ENCODE data around the gene NAT14. TPM values are rescaled to one million over a fixed set of nuclear protein-coding genes. Genes with fewer than 3 reads are reported as not detected.

Gene NAT14
- total RNA-seq, 4 donors from 2014 or later, result 5.1 to 28.3 (median 12.2) TPM

GRCh38 chr19:55463583-55464031, 21.4 kb upstream of the NAT14 start:
- Histone ChIP-seq H3K9me3 (no peaks in the 10 kb centered on the region), H3K27me3 (no peaks in the 10 kb centered on the region), H3K4me1 (peaks cover 0 to 20% of the 10 kb centered on the region in 2 donors), H3K36me3 (no peaks in the 10 kb centered on the region), H3K4me3 (replicated peaks in 1 of 3) (no peak overlapping the region), H3K27ac (no peak overlapping the region)
- DNase-seq, result no peak
- no peak for TF ChIP-seq CTCF (IDR thresholded peaks at IDR 0.05)
- no peak for TF ChIP-seq POLR2A (IDR thresholded peaks at IDR 0.05)
- WGBS, 2 donors, result 76 to 79% methylated on average over 13 to 15 of the region's 15 CpGs
- intact Hi-C loops (cut with DNase I), result loop anchor here (2.0 kb wide), 1 partner anchor 39 kb away; no protein-coding TSS in a partner anchor

GRCh38 chr19:55464039-55464661, 20.8 kb upstream of the NAT14 start:
- H3K27ac ChIP-seq, result no peak overlapping the region
- H3K27me3 ChIP-seq, result no peaks in the 10 kb centered on the region
- H3K4me1 ChIP-seq, result peaks cover 0 to 20% of the 10 kb centered on the region in 2 donors
- no peak overlapping the region for H3K4me3 ChIP-seq (replicated peaks in 1 of 3)
- H3K9me3 ChIP-seq, result no peaks in the 10 kb centered on the region
- no peak for TF ChIP-seq CTCF (IDR thresholded peaks at IDR 0.05)
- TF ChIP-seq POLR2A (IDR thresholded peaks at IDR 0.05), result no peak
- 51 to 68% methylated on average over 4 to 17 of the region's 23 CpGs for WGBS, 2 donors
- H3K36me3 ChIP-seq, result no peaks in the 10 kb centered on the region
- intact Hi-C loops (cut with DNase I), result no loop called here
- no peak for DNase-seq

- Histone ChIP-seq H3K27me3 (no peaks in the 10 kb centered on the region), H3K36me3 (no peaks in the 10 kb centered on the region), H3K4me3 (replicated peaks in 1 of 3) (no peak within 1 kb of the TSS), H3K4me1 (peaks cover 0 to 20% of the 10 kb centered on the region in 2 donors), H3K27ac (no peak within 1 kb of the TSS), H3K9me3 (no peaks in the 10 kb centered on the region)
- WGBS, 2 donors, result 71 to 77% methylated on average over 12 to 14 of the region's 14 CpGs
- intact Hi-C loops (cut with DNase I), result no loop called here
- no peak for DNase-seq
- no peak for TF ChIP-seq POLR2A (IDR thresholded peaks at IDR 0.05)
- TF ChIP-seq CTCF (IDR thresholded peaks at IDR 0.05), result no peak
These were observed 20.3 kb upstream of the NAT14 start, which contains the start of gene C19orf85 for GRCh38 chr19:55464662-55465054. Gene C19orf85, minus strand, starts transcription at chr19:55464751. Its CDS starts 197 bp downstream, at chr19:55464554.

- no peaks in the 10 kb centered on the region for H3K9me3 ChIP-seq
- H3K4me3 ChIP-seq (replicated peaks in 1 of 3), result no peak overlapping the region
- no peaks in the 10 kb centered on the region for H3K36me3 ChIP-seq
- intact Hi-C loops (cut with DNase I), result no loop called here
- DNase-seq, result no peak
- no peak for TF ChIP-seq POLR2A (IDR thresholded peaks at IDR 0.05)
- no peak for TF ChIP-seq CTCF (IDR thresholded peaks at IDR 0.05)
- H3K27ac ChIP-seq, result no peak overlapping the region
- WGBS, 2 donors, result 80 to 87% methylated on average over 7 to 11 of the region's 11 CpGs
- no peaks in the 10 kb centered on the region for H3K27me3 ChIP-seq
- peaks cover 0 to 14% of the 10 kb centered on the region in 2 donors for H3K4me1 ChIP-seq
These were observed 19.3 kb upstream of the NAT14 start for GRCh38 chr19:55465460-55466240.

GRCh38 chr19:55466241-55466614, 18.8 kb upstream of the NAT14 start:
- Histone ChIP-seq H3K9me3 (no peaks in the 10 kb centered on the region), H3K27ac (no peak overlapping the region), H3K36me3 (no peaks in the 10 kb centered on the region), H3K4me3 (replicated peaks in 1 of 3) (no peak overlapping the region), H3K27me3 (no peaks in the 10 kb centered on the region), H3K4me1 (peaks cover 0 to 8% of the 10 kb centered on the region in 2 donors)
- WGBS, 2 donors, result 73 to 90% methylated on average over 4 of the region's 4 CpGs
- intact Hi-C loops (cut with DNase I), result no loop called here
- TF ChIP-seq POLR2A (IDR thresholded peaks at IDR 0.05) (no peak), CTCF (IDR thresholded peaks at IDR 0.05) (no peak)
- DNase-seq, result no peak
